Measurements from ENCODE around the gene DPPA5. TPM values are rescaled to one million over a fixed set of nuclear protein-coding genes. Genes with fewer than 3 reads are reported as not detected.

DPPA5 gene
- total RNA-seq, 1 donor from 2014 or later: not detected

DNA sequence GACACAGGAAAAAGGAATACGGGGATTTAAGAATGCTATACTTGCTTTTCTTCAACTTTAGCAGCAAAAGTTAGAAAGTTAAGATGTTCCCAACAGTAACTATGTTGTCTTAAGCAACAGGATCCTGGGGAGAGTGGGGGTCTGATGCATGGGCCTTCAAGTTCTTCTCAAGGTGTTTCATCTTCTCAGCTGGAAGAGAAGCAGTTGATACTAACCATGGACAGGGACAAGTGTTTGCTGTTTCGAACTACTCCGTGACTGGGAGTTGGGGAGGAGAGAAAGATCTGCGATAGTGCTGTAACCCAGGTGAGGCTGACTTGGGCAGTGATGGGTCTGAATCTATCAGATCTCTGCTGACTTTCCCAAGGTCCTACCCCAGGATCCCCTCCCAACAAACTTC, 14.6 kb upstream of the DPPA5 start:
- no peak overlapping the region for H3K4me3 ChIP-seq
- intact Hi-C loops (cut with DNase I): no loop called here
- DNase-seq (ENCODE audit: low spot score in 2 of 2): no peak
- H3K27me3 ChIP-seq: no peaks in the 10 kb centered on the region
- H3K27ac ChIP-seq: no peak overlapping the region
- no peaks in the 10 kb centered on the region for H3K36me3 ChIP-seq
- TF ChIP-seq, protein P1, sequence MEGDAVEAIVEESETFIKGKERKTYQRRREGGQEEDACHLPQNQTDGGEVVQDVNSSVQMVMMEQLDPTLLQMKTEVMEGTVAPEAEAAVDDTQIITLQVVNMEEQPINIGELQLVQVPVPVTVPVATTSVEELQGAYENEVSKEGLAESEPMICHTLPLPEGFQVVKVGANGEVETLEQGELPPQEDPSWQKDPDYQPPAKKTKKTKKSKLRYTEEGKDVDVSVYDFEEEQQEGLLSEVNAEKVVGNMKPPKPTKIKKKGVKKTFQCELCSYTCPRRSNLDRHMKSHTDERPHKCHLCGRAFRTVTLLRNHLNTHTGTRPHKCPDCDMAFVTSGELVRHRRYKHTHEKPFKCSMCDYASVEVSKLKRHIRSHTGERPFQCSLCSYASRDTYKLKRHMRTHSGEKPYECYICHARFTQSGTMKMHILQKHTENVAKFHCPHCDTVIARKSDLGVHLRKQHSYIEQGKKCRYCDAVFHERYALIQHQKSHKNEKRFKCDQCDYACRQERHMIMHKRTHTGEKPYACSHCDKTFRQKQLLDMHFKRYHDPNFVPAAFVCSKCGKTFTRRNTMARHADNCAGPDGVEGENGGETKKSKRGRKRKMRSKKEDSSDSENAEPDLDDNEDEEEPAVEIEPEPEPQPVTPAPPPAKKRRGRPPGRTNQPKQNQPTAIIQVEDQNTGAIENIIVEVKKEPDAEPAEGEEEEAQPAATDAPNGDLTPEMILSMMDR (IDR thresholded peaks at IDR 0.05): no peak
- H3K9me3 ChIP-seq: peaks cover 3 to 9% of the 10 kb centered on the region in 2 donors
- H3K4me1 ChIP-seq: no peaks in the 10 kb centered on the region

DNA sequence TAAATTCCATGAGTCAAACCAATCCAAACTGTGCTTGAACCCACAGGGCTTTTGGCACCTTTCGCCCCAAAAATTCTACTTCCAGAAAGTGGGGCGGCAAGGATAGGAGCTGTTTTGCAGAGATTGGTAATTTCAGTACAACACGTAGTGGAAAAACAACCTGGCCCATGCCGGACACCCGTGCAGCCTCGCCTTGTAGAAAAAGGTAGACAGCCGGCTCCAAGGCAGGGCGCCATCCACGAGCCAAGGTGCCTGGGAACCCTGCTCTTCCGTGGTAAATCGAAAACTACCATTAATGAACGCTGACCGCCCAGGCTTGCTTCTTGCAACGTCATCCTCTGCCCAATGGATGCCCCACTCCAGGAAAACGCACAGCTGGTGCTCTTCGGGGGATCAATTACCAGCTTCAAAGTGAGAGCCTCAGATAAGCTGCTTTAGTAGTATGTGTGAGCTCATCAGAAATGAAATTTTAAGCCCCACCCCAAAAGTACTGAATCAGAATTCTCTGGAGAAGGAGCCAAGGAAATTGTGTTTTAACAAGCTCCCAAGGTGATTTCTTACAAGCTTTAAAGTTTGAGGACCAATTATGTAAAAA, 13.8 kb upstream of the DPPA5 start:
- no peaks in the 10 kb centered on the region for H3K27me3 ChIP-seq
- H3K27ac ChIP-seq: no peak overlapping the region
- H3K36me3 ChIP-seq: no peaks in the 10 kb centered on the region
- H3K4me1 ChIP-seq: no peaks in the 10 kb centered on the region
- H3K9me3 ChIP-seq: peaks cover 3 to 9% of the 10 kb centered on the region in 2 donors
- TF ChIP-seq, protein P1 (IDR thresholded peaks at IDR 0.05): no peak
- intact Hi-C loops (cut with DNase I): no loop called here
- no peak overlapping the region for H3K4me3 ChIP-seq
- no peak for DNase-seq (ENCODE audit: low spot score in 2 of 2)

DNA sequence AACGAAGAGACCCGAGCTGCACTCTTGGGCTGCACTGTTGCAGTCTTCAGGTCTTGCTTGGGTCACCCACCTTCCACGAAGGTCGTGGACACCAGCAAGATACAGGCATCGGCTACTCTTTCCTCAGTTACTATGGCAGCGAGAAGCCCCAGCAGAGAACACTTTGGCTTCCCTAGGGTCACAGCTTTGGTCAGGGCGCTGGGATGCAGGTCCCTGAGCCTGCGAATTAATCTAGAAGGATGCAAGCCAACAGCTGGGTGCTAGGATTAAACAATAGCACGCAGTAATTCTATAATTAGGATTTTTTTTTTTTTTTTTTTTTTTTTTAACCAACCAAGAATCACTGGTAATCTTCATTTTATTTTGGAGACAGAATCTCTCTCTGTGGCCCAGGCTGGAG, 10.5 kb upstream of the DPPA5 start:
- H3K4me1 ChIP-seq: no peaks in the 10 kb centered on the region
- no peaks in the 10 kb centered on the region for H3K36me3 ChIP-seq
- no peak overlapping the region for H3K27ac ChIP-seq
- no peak for DNase-seq (ENCODE audit: low spot score in 2 of 2)
- H3K9me3 ChIP-seq: no peaks in the 10 kb centered on the region
- intact Hi-C loops (cut with DNase I): no loop called here
- H3K4me3 ChIP-seq: no peak overlapping the region
- H3K27me3 ChIP-seq: no peaks in the 10 kb centered on the region
- TF ChIP-seq, protein P1 (IDR thresholded peaks at IDR 0.05): no peak

DNA sequence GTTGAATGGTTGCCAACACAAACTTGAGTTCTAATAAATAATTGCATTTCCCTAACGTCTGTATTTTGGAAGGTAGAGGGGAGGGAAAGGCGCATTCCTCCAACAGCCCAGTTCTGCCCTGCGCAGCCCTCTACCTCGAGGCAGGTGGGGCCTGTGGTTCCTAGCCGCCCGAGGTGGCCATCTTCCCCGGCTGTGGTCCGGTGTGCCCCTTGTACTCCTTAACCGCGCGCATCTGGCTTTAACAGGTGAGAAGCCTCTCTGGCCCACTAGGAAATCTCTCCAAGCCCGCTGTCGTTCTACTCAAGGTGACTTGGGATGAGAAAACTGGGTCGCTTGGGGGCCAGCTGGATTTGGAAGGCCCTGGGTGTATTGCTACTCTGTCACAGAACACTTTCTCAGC, 10.0 kb upstream of the DPPA5 start:
- intact Hi-C loops (cut with DNase I): no loop called here
- no peak overlapping the region for H3K27ac ChIP-seq
- H3K27me3 ChIP-seq: no peaks in the 10 kb centered on the region
- TF ChIP-seq, protein P1 (IDR thresholded peaks at IDR 0.05): no peak
- no peaks in the 10 kb centered on the region for H3K4me1 ChIP-seq
- DNase-seq (ENCODE audit: low spot score in 2 of 2): no peak
- no peak overlapping the region for H3K4me3 ChIP-seq
- H3K36me3 ChIP-seq: no peaks in the 10 kb centered on the region
- H3K9me3 ChIP-seq: no peaks in the 10 kb centered on the region

DNA sequence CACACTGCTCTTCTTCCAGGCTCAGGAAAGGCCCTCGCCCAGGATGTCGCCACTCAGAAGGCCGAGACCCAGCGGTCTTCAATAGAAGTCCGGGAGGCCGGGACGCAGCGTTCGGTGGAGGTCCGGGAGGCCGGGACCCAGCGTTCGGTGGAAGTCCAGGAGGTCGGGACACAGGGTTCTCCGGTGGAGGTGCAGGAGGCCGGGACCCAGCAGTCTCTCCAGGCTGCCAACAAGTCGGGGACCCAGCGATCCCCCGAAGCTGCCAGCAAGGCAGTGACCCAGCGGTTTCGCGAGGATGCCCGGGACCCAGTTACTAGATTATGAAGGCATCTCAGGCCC, 9.4 kb upstream of the DPPA5 start:
- TF ChIP-seq, protein P1 (IDR thresholded peaks at IDR 0.05): no peak
- H3K36me3 ChIP-seq: no peaks in the 10 kb centered on the region
- intact Hi-C loops (cut with DNase I): no loop called here
- H3K9me3 ChIP-seq: no peaks in the 10 kb centered on the region
- no peaks in the 10 kb centered on the region for H3K27me3 ChIP-seq
- no peak overlapping the region for H3K4me3 ChIP-seq
- no peak overlapping the region for H3K27ac ChIP-seq
- H3K4me1 ChIP-seq: no peaks in the 10 kb centered on the region
- DNase-seq (ENCODE audit: low spot score in 2 of 2): no peak
